Prostate gland (tissue), 2 donors: Measurements from ENCODE around the gene ACSF3.

Experiments
- POLR2A ChIP-seq: fragments of 450-650 bp; IDR thresholded peaks from one replicate; pipeline ENCODE4 v1.6.1; 2016; ENCODE audit warnings: antibody characterized with exemption, mild to moderate bottlenecking
- TF ChIP-seq, protein P1 (sequence below), 4 experiments: fragments of 200-600 bp in 2 of 4; fragments of 450-650 bp in 2 of 4; sonication (generic) in 2 of 4; IDR thresholded peaks; 1 replicate in 3 of 4; 2 replicates in 1 of 4; pipeline ENCODE4 v1.5.1; 2016 to 2019; ENCODE audit warnings: antibody characterized with exemption in 4 of 4, mild to moderate bottlenecking in 2 of 4, moderate library complexity in 2 of 4

DNA sequence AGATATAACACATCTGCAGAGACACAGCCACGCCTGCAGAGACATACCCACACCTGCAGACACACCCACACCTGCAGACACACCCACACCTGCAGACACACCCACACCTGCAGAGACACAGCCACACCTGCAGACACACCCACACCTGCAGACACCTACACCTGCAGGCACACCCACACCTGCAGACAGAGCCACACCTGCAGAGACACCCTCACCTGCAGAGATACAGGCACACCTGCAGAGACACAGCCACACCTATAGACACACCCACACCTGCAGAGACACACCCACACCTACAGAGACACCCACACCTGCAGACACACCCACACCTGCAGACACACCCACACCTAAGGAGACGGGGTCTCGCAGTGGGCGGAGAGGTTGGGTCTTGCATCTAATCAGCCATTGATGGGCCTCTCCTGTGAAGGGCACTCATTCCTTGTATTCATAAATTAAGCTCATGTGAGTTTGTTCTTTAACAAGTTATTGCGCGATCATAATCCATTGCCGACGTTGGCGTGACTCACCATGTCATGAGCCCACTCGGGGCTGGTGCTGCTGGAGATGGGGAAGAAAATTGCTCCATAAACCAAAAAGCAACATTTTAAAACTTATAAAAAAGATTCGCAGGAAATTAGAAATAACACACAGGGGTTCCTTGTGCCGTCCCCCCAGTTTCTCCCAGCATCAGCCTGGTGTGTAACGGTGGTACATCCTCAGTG, 49.0 kb downstream of the ACSF3 start:
- no peak for TF ChIP-seq POLR2A
- TF ChIP-seq, protein P1, sequence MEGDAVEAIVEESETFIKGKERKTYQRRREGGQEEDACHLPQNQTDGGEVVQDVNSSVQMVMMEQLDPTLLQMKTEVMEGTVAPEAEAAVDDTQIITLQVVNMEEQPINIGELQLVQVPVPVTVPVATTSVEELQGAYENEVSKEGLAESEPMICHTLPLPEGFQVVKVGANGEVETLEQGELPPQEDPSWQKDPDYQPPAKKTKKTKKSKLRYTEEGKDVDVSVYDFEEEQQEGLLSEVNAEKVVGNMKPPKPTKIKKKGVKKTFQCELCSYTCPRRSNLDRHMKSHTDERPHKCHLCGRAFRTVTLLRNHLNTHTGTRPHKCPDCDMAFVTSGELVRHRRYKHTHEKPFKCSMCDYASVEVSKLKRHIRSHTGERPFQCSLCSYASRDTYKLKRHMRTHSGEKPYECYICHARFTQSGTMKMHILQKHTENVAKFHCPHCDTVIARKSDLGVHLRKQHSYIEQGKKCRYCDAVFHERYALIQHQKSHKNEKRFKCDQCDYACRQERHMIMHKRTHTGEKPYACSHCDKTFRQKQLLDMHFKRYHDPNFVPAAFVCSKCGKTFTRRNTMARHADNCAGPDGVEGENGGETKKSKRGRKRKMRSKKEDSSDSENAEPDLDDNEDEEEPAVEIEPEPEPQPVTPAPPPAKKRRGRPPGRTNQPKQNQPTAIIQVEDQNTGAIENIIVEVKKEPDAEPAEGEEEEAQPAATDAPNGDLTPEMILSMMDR (IDR thresholded peaks at IDR 0.05): no peak
